Ovary (tissue), 3 donors: ENCODE measurements around the gene CCDC7.

Source experiments
- POLR2A ChIP-seq: fragments of 450-650 bp; IDR thresholded peaks from one replicate; pipeline ENCODE4 v1.6.1; 2017; ENCODE audit warnings: antibody characterized with exemption, mild to moderate bottlenecking, moderate library complexity
- TF ChIP-seq, protein P1 (sequence below), 3 donors: fragments of 450-650 bp in 2 of 3; fragments of 200-600 bp in 1 of 3; IDR thresholded peaks; one replicate each; pipeline versions ENCODE4 v1.5.1 to v1.8.0; 2016 to 2022; ENCODE audit warnings: antibody characterized with exemption in 3 of 3, mild to moderate bottlenecking in 1 of 3
- donor health status: DM: no; HTN: no; CAD: no.

DNA sequence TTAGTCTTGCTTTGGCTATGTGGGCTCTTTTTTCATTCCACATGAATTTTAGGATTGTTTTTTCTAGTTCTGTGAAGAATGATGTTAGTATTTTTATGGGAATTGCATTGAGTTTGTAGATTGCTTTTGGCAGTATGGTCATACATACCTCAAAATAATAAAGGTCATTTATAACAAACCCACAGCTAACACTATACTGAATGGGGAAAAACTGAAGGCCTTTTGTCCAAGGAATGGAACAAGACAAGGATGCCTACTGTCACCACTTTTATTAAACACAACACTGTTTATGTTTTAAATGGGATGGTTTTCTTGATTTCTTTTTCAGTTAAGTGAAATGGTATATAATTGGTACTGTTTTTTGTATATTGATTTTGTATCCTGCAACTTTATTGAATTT lies 84.3 kb downstream of the CCDC7 start:
- TF ChIP-seq, protein P1, sequence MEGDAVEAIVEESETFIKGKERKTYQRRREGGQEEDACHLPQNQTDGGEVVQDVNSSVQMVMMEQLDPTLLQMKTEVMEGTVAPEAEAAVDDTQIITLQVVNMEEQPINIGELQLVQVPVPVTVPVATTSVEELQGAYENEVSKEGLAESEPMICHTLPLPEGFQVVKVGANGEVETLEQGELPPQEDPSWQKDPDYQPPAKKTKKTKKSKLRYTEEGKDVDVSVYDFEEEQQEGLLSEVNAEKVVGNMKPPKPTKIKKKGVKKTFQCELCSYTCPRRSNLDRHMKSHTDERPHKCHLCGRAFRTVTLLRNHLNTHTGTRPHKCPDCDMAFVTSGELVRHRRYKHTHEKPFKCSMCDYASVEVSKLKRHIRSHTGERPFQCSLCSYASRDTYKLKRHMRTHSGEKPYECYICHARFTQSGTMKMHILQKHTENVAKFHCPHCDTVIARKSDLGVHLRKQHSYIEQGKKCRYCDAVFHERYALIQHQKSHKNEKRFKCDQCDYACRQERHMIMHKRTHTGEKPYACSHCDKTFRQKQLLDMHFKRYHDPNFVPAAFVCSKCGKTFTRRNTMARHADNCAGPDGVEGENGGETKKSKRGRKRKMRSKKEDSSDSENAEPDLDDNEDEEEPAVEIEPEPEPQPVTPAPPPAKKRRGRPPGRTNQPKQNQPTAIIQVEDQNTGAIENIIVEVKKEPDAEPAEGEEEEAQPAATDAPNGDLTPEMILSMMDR (IDR thresholded peaks at IDR 0.05), result no peak
- TF ChIP-seq POLR2A, result no peak
